CD4-positive, alpha-beta T cell (primary cell): Measurements from ENCODE around the gene HS6ST2. TPM values are rescaled to one million over a fixed set of nuclear protein-coding genes. Genes with fewer than 3 reads are reported as not detected.

Experiments used
- ATAC-seq: fragments of 200-7000 bp; cut with Tn5 transposase; one replicate; pipeline ENCODE4 v1.10.0; 2022; ENCODE audit warnings: mild to moderate bottlenecking; ENCODE audit not compliant: poor library complexity
- CTCF ChIA-PET: fragments of 350-600 bp; sonication (Branson Sonifier 250); formaldehyde crosslinking; loops from one replicate; lab custom pipeline; 2021; ENCODE audit warnings: antibody characterized with exemption, inconsistent platforms; lab: Charles Lee
- POLR2A ChIA-PET: fragments of 350-600 bp; sonication (Branson Sonifier 250); formaldehyde crosslinking; loops from one replicate; lab custom pipeline; 2021; ENCODE audit warnings: antibody characterized with exemption, inconsistent platforms; lab: Charles Lee
- DNase-seq, 14 experiments: peaks; one replicate each; pipeline ENCODE4 v3.0.0-alpha.2; 2013 to 2020; ENCODE audit warnings: mixed read lengths in 2 of 14
- H3K27ac ChIP-seq, 2 donors: one replicate each; pipeline versions ENCODE4 v1.5.1 to v1.7.0; 2013; ENCODE audit warnings: low read length in 2 of 2, low read depth in 1 of 2, mild to moderate bottlenecking in 1 of 2
- H3K27me3 ChIP-seq, 2 experiments: 1 replicate in 1 of 2; 2 replicates in 1 of 2; pipeline versions ENCODE4 v1.6.1 to v1.7.0; 2013; ENCODE audit warnings: low read length in 2 of 2, control low read depth in 1 of 2, mild to moderate bottlenecking in 1 of 2, moderate library complexity in 1 of 2; ENCODE audit not compliant: insufficient read depth in 2 of 2, control insufficient read depth in 1 of 2
- H3K36me3 ChIP-seq: one replicate; pipeline ENCODE4 v1.6.1; 2013; ENCODE audit warnings: low read length, control low read depth; ENCODE audit not compliant: insufficient read depth
- H3K4me1 ChIP-seq: one replicate; pipeline ENCODE4 v1.6.1; 2013; ENCODE audit warnings: low read length, control low read depth; ENCODE audit not compliant: insufficient read depth
- H3K4me3 ChIP-seq: one replicate; pipeline ENCODE4 v1.5.1; 2013; ENCODE audit warnings: mild to moderate bottlenecking, low read length, moderate library complexity
- H3K9me3 ChIP-seq, 2 experiments: 1 replicate in 1 of 2; 2 replicates in 1 of 2; pipeline versions ENCODE4 v1.6.1 to v1.7.0; 2013; ENCODE audit warnings: low read length in 2 of 2, mild to moderate bottlenecking in 2 of 2, control low read depth in 1 of 2, moderate library complexity in 1 of 2; ENCODE audit not compliant: control insufficient read depth in 1 of 2, insufficient read depth in 1 of 2
- H3K27ac Mint-ChIP-seq: one replicate; pipeline ENCODE4 v1.8.0; 2020; ENCODE audit warnings: mixed read lengths
- H3K27me3 Mint-ChIP-seq: one replicate; pipeline ENCODE4 v1.8.0; 2021; ENCODE audit warnings: mixed read lengths
- H3K36me3 Mint-ChIP-seq: one replicate; pipeline ENCODE4 v1.8.0; 2021; ENCODE audit warnings: low read depth, mixed read lengths
- H3K4me1 Mint-ChIP-seq: one replicate; pipeline ENCODE4 v1.8.0; 2021; ENCODE audit warnings: low read depth, mixed read lengths
- H3K4me3 Mint-ChIP-seq: one replicate; pipeline ENCODE4 v1.8.0; 2020; ENCODE audit warnings: mild to moderate bottlenecking, mixed read lengths
- H3K9me3 Mint-ChIP-seq: one replicate; pipeline ENCODE4 v1.8.0; 2020; ENCODE audit warnings: mixed read lengths
- intact Hi-C, 2 experiments: fragments of 100-400 bp; cut with DNase I in 1 of 2; cut with micrococcal nuclease in 1 of 2; formaldehyde crosslinking; loops; one replicate each; pipeline versions ENCODE4 v1.15.1 to v1.9.0; 2023 to 2025; cut with DNase I, micrococcal nuclease
- total RNA-seq, 174 experiments: library from RNA in 2 of 174; stranded (reverse) in 2 of 174; gene quantifications; one replicate each; pipeline ENCODE4 v1.2.3 and lab custom pipeline; 2021 to 2026
- TF ChIP-seq, protein P1 (sequence below): fragments of 200-600 bp; IDR thresholded peaks from one replicate; pipeline ENCODE4 v1.8.0; 2022; ENCODE audit warnings: antibody characterized with exemption, mild to moderate bottlenecking

HS6ST2 gene
- total RNA-seq, 2 experiments from 2014 or later = not detected

DNA sequence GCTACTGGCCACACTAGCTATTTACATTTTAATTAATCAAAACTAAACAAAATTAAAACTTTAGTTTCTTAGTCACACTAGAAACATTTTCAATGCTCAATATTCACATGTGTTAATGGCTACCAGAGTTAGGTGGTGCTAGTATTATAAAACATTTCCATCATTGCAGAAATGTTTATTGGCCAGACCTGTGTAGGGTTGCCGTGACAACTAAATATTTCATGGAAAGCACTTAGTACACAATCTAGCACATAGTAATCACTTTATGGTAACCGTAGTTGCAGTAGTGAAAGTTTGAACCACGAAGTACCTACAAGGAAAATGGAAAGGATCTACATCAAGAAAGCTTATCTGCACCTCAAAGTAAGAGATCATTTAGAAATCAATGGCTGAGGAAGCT is 95.9 kb downstream of the HS6ST2 start:
- Histone ChIP-seq H3K4me1 (no peaks in the 10 kb centered on the region), H3K27me3 (no peaks in the 10 kb centered on the region), H3K27ac (no peak overlapping the region), H3K9me3 (no peaks in the 10 kb centered on the region), H3K4me3 (no peak overlapping the region), H3K36me3 (no peaks in the 10 kb centered on the region)
- TF ChIP-seq, protein P1, sequence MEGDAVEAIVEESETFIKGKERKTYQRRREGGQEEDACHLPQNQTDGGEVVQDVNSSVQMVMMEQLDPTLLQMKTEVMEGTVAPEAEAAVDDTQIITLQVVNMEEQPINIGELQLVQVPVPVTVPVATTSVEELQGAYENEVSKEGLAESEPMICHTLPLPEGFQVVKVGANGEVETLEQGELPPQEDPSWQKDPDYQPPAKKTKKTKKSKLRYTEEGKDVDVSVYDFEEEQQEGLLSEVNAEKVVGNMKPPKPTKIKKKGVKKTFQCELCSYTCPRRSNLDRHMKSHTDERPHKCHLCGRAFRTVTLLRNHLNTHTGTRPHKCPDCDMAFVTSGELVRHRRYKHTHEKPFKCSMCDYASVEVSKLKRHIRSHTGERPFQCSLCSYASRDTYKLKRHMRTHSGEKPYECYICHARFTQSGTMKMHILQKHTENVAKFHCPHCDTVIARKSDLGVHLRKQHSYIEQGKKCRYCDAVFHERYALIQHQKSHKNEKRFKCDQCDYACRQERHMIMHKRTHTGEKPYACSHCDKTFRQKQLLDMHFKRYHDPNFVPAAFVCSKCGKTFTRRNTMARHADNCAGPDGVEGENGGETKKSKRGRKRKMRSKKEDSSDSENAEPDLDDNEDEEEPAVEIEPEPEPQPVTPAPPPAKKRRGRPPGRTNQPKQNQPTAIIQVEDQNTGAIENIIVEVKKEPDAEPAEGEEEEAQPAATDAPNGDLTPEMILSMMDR = no peak
- Mint-ChIP-seq H3K36me3 (no peaks in the 10 kb centered on the region), H3K4me3 (no peak overlapping the region), H3K9me3 (peaks cover 4% of the 10 kb centered on the region), H3K27ac (no peak overlapping the region), H3K4me1 (no peaks in the 10 kb centered on the region), H3K27me3 (no peaks in the 10 kb centered on the region)
- ATAC-seq (no peak), DNase-seq (no peak)
- POLR2A ChIA-PET = no interaction called here
- CTCF ChIA-PET = no interaction called here
- intact Hi-C loops = no loop called here

DNA sequence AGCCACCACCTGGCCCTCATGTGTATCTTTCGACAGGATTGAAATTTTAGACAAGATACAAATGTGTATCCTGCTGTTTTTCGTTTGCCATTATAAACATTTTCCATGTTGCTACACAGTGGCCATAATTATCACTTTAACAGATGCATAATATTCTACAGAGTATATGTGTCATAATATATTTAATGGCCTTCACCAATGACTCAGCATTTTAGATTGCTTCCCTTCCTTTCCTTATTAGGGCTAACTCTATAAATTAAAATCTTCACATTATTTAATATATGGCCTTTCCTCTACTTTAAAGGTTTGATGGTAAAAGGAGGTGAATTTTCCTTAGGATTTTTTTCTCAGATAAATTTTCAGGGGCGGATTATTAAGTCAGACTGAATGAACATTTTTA is 97.4 kb downstream of the HS6ST2 start:
- H3K4me3 Mint-ChIP-seq = no peak overlapping the region
- no peaks in the 10 kb centered on the region for H3K4me1 Mint-ChIP-seq
- intact Hi-C loops = no loop called here
- Histone ChIP-seq H3K4me1 (no peaks in the 10 kb centered on the region), H3K27ac (no peak overlapping the region), H3K36me3 (no peaks in the 10 kb centered on the region), H3K27me3 (no peaks in the 10 kb centered on the region), H3K4me3 (no peak overlapping the region), H3K9me3 (peaks cover 0 to 4% of the 10 kb centered on the region in 2 experiments)
- peaks cover 4% of the 10 kb centered on the region for H3K9me3 Mint-ChIP-seq
- DNase-seq (no peak), ATAC-seq (no peak)
- ChIA-PET CTCF (no interaction called here), POLR2A (no interaction called here)
- H3K27ac Mint-ChIP-seq = no peak overlapping the region
- no peaks in the 10 kb centered on the region for H3K36me3 Mint-ChIP-seq
- H3K27me3 Mint-ChIP-seq = no peaks in the 10 kb centered on the region
- TF ChIP-seq, protein P1 = no peak

- H3K9me3 Mint-ChIP-seq = peaks cover 4% of the 10 kb centered on the region
- H3K27ac Mint-ChIP-seq = no peak overlapping the region
- no peaks in the 10 kb centered on the region for H3K36me3 Mint-ChIP-seq
- H3K4me3 ChIP-seq = no peak overlapping the region
- ChIA-PET CTCF (no interaction called here), POLR2A (no interaction called here)
- no peak for ATAC-seq
- no peak overlapping the region for H3K4me3 Mint-ChIP-seq
- no peak for DNase-seq
- intact Hi-C loops = no loop called here
- H3K9me3 ChIP-seq = peaks cover 0 to 4% of the 10 kb centered on the region in 2 experiments
- no peak overlapping the region for H3K27ac ChIP-seq
- no peaks in the 10 kb centered on the region for H3K4me1 ChIP-seq
- H3K36me3 ChIP-seq = no peaks in the 10 kb centered on the region
- H3K4me1 Mint-ChIP-seq = no peaks in the 10 kb centered on the region
- no peaks in the 10 kb centered on the region for H3K27me3 ChIP-seq
- H3K27me3 Mint-ChIP-seq = no peaks in the 10 kb centered on the region
- TF ChIP-seq, protein P1 = no peak
These were observed 98.2 kb downstream of the HS6ST2 start for GRCh38 chrX:132860200-132860599.
